NCI-H1436 (cell line): ENCODE results near the gene RCSD1.
"Not testable (repeated sequence)": the region's sequence is repeated elsewhere in the genome, so short reads cannot be mapped to it uniquely, and the experiment has no call there.

ENCODE experiments used
- DNase-seq: peaks from one replicate; lab custom pipeline; 2025; lab: John Stamatoyannopoulos, UW

RCSD1 gene, protein sequence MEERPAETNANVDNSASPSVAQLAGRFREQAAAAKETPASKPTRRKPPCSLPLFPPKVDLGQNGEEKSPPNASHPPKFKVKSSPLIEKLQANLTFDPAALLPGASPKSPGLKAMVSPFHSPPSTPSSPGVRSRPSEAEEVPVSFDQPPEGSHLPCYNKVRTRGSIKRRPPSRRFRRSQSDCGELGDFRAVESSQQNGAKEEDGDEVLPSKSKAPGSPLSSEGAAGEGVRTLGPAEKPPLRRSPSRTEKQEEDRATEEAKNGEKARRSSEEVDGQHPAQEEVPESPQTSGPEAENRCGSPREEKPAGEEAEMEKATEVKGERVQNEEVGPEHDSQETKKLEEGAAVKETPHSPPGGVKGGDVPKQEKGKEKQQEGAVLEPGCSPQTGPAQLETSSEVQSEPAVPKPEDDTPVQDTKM

DNA sequence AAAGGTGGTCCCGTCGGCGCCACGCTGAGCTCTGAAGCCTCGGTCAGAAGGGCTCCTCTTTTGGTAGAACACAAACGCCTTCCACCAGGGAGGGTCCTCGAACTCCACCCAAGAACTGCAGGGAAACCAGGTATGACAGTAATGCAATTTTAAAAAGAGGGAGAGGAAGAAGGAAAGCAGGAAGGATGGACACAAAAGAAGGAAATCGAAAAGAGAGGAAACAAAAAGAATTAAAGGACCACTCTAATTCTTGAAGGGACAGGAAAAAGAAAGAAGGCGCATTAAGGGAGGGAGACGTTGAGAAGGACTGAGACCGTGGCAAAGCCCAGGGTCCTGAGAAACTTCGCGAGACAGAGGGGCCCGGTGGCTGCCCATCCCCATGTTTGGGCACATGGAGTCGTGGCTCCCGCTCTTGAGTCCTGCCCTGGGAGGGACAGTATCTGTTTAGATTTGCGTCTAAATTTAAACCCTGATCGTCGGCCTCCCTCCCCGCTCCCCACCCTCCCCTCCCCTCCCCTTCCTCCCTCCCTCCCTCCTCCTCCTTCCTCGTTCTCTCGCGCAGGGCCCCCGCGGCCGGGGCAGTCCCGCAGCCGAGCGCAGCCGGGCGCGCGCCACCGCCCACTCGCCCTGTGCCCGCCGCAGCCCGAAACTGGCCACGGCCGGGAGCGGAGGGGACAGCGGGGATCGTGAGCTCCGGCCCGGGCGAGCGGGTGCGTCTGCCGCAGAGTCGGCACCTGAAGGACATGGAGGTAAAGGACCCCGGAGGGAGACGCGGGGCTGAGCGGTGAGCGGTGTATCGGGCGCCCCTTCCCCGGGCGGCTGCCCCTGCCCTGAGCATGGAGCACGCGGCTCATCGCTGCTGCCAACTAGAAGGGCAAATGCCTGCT lies at the start of gene RCSD1:
Gene RCSD1 (plus strand): TSS at position 552 of the 887 bp plus-strand sequence. CDS start 192 bp downstream, at position 744.
- no peak for DNase-seq

DNA sequence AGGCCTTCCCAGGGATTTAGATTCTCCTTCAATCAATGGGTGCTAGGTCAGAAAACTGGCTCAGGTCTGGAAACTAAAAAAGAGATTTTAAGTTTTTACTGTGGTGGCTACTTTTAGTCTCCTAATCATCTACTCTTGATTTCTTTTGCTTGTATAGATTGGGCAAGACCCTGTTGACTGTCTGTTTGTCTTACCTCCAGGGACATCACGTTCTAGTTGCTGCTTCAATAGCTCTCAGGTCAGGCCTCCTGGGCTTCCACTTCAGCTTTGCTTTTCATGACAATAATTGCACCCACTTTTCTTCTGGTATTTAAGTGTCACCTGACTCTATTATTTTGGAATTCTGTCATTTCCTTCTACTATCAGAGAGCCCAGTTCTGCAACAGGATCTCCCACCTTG lies 48.0 kb upstream of the RCSD1 start:
- no peak for DNase-seq

DNA sequence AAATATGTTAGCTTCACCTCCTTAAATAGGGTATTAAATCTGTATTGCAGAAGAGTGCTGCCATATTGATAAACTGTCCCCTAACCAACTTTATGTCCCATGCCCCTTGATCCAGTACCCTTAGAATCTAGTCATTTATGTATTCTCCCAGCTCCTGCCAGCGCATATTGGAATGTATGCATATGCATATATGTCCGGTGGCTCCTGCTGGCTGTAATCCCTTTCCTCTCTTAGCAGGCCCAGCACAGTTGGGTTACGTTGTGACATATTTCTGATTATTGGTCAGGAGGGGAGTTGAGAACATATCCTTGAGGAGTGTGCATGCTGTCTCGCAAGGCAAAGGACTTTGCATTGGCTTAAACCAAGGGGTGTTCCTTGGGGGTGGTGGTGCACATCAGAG lies 47.3 kb upstream of the RCSD1 start:
- no peak for DNase-seq

DNA sequence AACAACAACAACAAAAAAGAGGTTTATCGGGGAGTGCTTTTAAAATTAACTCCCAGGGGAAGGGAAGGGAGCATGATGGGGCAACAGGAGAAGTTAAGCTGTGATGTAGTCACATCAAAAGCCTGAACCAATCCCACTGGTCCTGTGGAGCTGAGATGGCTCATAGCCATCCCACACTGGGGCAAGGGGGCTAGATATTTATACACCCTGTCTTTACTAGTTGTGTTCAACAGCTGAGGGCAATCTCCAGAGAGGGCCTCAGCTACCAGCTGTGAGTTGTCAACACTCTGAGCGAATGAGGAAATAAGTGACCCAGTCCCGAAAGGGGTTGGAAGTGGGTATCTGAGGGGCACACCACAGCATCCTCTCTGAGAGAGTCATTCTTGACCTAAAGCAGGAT lies 45.5 kb upstream of the RCSD1 start:
- DNase-seq, result no peak

DNA sequence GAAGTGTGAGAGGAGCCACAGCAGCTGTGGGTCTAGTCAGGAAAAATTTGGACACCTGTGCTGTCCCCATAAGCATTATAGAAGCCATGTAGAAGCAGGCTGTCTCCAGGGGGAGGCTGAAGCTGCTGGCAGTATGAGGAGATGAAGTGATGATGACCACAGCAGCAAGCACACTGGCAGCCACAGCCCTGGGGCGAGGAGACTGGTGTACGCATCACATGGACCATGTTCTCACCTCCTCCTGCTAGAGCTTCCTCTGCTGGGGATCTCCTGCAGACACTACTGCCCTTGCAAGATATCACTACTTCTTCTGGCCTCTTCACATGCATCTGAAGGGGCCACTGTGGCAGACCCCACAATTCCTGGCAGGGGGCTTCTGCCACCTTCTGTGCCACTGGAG lies 42.7 kb upstream of the RCSD1 start:
- no peak for DNase-seq

DNA sequence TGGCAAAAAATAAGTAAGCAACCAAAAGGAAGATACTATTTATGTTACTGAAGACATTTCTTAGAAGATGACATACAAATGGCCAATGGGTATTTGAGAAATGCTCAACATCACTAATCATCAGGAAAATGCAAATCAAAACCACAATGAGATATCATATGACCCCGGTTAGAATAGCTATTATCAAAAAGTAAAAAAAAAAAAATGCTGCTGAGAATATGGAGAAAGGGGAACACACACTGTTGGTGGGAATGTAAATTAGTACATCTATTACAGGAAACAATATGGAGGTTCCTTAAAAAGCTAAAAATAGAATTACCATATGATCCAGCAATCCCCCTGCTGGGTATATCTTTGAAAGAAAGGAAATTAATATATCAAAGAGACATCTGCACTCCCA lies 42.2 kb upstream of the RCSD1 start:
- no peak for DNase-seq

DNA sequence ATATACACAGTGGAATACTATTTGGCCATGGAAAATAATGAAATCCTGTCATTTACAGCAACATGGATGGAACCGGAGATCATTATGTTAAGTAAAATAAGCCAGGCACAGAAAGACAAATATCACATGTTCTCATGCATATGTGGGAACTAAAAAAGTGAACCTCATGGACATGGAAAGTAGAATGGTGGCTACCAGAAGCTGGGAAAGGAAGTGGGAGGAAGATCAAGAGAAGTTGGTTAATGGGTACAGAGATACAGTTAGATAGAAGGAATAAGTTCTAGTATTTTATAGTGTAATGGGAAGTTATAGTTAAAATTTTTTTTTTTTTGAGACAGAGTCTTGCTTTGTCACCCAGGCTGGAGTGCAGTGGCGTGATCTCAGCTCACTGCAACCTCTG lies 41.7 kb upstream of the RCSD1 start:
- DNase-seq, result no peak

DNA sequence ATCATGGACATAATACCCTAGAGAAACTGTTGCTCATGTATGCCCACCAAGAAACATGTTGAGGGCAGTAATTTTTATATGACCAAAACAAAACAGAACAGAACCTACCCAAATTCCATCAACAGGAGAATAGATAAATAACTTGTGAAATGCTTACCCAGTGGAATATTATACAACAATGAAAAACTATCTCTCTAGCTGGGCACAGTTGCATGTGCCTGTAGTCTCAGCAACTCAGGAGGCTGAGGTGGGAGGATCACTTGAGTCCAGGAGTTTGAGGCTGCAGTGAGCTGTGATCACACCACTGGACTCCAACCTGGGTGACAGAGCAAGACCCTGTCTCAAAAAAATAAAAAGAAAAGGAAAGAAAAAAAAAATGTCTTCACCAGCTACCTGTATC lies 37.6 kb upstream of the RCSD1 start:
- DNase-seq, result no peak

DNA sequence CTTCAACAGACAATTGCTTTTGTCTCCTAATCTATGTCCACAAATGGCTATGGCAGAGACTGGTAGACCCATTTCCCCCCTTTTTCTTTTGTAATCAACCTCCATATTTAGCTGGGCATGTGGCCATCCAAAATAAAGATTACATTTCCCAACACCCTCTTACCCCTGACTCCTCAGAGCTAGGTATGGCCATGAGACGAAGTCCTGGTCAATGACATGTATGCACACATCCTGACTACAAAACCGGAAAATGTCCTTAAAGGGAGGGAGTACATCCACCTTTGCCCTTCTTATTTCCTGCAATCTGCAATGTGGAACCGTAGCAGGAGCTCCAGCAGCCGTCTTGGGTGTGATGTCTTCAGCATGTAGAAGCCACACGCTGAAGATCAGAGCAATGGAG lies 36.2 kb upstream of the RCSD1 start:
- DNase-seq, result no peak

DNA sequence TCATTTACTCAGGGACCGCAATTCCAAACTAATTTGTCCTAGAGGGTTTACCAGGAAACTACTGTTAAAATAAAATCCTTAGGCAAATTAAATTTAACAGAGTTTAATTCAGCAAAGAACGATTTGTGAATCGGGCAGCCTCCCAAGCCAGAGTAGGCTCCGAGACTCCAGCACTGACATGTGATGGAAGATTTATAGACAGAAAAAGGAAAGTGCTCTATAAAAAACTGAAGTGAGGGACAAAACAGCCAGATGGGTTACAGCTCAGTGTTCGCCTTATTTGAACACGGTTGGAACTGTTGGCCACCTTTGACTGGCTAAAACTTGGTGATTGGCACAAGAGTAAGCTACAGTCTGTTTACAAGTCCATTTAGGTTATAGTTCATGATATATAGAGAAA lies 35.2 kb upstream of the RCSD1 start:
- no peak for DNase-seq

DNA sequence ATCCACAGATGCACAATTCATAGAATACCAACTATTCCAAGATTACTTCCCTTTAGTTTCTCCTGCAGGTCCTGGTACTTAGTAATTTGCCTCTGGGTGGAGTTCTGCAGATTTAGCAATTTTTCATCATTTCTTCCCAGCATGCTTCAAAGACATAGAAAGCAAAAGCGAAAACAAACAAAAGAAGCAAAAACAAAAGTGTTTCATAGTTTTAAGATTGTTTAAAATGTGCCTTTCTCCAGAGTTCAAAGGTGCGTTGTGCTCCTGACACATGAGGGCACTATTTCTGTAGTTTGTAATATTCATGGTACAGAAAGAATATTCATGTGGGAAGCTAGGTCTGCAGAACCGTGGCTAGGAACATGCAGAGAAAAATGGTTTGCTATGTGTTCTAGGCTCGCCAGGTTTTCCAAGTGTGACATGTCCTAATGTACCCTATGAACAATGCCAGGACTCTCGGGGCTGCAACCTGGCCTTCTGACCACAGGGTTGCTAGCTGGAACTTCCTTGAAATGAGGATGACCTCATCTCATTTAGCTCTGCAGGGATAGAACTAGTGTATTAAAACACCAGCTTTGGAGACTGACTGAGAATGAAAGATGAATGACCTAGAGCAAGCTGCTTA lies 30.0 kb upstream of the RCSD1 start:
- no peak for DNase-seq

DNA sequence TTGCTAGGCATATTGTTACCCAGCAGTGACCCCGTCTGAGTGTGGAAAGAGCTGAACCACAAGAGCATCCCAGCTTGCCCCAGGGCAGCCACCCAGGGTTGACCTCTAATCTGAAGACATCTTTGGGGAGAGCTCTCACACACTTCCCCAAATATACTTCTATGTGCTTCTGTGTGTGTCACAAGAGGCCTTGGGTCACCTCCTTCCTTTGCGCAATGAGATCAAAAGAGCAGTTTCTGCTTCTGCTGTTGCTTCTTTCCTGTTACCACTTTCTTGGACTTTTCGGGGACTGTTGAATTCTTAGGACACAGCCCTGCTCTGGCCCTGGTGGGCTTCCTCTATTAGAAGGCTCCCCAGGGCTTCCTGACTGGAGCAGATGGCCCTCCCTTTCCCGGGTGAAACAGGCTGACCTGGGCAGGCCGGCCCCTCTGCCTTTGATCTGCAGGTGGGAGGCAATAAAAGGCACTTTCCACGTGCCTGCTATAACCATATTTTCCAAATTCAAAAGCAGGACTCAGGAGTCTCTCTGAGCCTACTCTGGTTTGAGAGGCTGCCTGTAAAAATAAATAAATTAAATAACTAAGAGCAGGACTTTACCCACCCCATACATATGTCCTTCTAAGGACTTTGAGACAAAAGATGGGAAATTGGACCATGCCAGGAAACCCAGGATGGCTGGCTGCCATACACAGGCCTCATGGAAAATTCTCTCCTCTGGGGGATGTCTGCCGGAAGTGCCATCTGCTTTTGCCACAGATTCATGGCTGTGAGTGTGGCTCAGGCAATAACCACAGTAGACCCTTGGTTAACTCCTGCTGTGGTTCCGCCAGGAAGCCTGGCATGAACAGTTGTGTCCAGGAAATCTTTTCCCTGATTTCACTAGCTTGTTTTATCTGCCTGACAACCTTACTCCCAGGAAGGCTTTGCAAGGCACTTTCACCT lies 28.3 kb upstream of the RCSD1 start:
- DNase-seq, result no peak

DNA sequence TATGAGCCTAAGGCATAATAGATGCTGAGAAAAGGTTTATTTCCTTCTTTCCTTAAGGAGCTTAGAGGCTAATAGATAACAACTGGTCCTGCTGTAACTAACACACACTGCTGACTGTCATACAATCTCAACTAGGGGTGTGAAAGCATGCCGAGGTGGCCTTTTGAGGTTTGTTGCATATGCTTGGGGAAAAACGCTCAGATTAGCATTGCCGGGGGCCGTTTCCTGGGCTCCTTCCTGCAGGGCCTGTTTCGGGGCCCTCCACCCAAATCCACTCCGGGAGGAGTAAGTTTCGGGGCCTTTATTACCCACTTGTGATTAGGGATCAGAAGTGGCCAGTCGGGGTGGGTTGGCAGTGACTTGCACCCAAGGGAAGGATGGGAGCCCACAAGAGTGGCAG lies 27.2 kb upstream of the RCSD1 start:
- no peak for DNase-seq

DNA sequence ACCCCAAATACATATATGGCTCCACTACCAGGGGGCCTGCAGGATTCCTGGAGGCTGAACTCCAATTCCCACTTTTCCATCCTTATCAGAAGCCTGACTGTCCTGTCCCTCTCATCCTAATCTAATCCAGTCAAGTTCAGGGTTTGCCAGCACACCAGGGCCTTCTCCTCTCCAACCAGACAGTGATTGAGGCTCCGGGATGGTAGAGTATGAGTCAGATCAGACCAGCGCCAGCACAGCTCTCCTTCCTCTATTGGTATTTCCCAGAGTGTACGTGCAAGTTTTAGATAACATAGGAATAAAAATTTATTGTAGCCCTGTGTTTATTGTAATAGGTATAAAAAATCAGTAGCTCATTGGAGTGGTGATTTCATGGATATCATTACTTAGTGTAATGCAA lies 24.5 kb upstream of the RCSD1 start:
- no peak for DNase-seq

DNA sequence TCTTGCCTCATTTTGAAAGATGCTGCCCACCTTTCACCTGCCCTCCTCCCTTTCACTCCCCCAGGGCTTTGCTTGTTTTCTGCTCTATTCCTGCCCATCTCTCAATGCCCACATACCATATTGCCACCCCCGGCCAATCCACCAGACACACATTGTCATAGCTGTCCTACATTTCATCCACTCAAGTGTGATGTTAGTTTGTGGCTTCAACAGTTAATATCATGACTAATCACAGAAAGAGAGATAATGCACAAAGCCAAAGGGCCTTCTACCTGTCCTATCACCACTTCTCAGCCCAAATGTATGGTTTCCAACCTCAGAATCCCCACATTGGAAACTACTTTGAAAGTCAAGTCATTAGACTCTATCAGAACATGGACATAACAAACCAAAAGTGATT lies 18.0 kb upstream of the RCSD1 start:
- DNase-seq, result no peak

DNA sequence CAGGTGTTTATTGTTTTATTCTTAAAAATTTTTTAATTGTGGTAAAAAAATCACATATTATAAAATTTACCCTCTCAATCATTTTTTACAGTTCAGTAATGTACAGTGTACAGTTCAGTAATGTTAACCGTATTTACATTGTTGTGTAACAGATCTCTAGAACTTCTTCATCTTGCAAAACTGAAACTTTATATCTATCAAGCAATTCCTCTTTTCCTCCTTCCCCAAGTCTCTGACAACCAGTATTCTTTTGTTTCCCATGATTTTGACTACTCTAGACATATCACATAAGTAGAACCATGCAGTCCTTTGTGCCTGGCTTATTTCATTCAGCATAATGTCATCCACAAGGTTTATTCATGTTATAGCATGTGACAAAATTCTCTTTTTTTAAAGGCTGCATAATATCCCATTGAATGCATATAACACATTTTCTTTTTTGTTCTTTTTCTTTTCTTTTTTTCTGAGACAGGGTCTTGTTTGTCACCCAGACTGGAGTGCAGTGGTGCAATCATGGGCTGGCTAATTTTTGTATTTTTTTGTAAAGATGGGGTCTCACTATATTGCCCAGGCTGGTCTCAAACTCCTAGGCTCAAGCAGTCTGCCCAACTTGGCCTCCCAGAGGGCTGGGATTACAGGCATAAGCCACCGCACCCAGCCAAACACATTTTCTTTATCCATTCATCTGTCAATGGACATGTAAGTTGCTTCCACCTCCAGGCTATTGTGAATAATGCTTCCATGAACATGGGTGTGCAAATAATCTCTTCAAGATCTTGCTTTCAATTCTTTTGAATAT lies 17.2 kb upstream of the RCSD1 start:
- DNase-seq, result no peak

DNA sequence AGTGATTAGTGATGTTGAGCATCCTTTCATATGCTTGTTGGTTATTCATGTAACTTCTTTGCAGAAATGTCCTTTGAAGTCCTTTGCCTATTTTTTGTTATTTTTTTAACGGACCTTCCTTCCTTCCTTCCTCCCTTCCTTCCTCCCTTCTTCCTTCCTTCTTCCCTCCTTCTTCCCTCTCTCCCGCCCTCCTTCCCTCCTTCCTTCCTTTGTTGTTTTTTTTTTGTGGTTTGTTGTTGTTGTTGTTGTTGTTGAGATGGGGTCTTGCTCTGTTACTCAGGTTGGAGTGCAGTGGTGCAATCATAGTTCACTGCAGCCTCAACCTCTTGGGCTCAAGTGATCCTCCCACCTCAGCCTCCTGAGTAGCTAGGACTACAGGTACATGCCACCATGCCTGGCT lies 16.0 kb upstream of the RCSD1 start:
- not testable (repeated sequence) for DNase-seq

DNA sequence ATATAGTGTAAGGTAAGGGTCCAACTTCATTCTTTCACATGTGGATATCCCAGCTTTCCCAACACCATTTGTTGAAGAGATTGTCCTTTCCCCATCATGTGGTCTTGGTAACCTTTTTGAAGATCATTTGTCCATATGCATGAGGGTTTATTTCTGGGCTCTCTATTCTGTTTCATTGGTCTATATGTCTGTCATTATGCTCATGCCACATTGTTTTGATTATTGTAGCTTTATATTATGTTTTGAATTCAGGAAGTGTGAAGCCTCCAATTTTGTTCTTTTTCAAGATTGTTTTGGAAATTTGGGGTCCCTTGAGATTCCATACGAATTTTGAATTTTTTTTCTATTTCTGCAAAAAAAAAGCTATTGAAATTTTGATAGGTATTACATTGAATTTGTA lies 15.2 kb upstream of the RCSD1 start:
- no peak for DNase-seq

DNA sequence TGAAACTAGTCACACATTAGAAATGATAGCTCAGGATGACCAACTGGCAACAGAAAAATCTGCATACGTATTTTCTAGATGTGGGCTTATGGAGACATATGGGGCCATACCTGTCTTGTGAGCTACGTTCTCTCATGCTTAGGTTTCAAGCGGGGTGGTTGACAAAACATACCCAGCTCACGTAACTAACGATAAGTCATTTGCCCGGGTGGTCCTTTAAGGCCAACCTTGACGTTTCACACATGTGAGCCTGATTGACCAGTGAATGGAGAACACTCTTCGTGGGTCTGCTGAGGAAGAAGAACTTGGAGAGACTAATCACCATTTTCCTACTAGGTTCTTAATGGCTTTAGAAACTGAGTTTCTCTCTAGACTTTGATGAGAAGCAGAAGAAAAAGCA lies 13.5 kb upstream of the RCSD1 start:
- no peak for DNase-seq

DNA sequence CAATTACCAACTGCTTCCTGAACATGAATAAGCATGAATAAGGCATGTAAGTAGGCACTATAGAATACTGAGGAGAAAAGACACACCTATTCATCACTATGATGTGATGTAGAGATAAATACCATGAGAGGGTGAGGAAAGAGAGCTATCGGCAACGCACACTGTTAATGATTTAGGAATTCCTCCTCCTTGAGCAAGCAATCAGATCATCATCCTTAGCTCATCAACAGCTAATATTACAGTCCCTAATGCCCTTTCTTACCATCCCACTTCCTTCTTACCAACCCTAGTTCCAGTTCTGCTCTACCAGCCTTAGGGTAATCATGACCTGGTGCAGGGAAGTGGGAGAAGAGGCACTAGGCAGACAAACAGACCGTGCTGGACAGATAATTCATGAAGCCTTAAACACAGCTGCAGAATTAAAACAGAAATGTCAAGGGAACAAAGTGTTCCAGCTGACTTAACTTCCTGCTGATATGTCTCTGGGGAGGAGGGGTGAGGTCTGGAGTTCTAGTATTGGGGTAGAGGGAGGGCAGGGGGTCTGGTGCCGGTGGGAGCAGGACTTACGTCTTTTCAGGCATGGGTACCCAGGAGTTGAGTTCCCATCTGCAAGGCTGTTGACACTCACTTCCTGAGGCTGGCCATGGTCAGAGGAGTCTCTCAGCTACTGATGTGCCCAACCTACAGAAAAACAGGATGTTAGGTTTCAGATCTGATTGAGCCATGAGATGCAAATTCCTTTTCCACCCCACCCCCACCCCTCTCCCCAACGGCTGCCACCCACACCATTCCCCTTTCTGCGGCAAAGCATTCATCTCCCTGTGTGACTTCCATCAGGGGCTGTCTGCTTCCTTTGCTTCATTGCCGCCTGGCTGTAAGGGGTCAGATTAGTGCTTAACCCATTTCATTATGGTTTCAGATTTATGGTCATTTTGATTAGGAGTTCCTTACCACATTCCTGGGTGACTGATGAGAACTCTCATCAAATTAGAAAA lies 12.6 kb upstream of the RCSD1 start:
- DNase-seq, result no peak
